Hematopoietic multipotent progenitor cell treated with erythropoietin and hydrocortisone succinate and interleukin-3 and kit ligand, for 17 days (in vitro differentiated cells): Measurements from ENCODE around the gene DIP2C.

Experiments used
- DNase-seq: peaks from one replicate; pipeline ENCODE4 v3.0.0-alpha.2; 2015; ENCODE audit warnings: low spot score

The DIP2C gene

DNA sequence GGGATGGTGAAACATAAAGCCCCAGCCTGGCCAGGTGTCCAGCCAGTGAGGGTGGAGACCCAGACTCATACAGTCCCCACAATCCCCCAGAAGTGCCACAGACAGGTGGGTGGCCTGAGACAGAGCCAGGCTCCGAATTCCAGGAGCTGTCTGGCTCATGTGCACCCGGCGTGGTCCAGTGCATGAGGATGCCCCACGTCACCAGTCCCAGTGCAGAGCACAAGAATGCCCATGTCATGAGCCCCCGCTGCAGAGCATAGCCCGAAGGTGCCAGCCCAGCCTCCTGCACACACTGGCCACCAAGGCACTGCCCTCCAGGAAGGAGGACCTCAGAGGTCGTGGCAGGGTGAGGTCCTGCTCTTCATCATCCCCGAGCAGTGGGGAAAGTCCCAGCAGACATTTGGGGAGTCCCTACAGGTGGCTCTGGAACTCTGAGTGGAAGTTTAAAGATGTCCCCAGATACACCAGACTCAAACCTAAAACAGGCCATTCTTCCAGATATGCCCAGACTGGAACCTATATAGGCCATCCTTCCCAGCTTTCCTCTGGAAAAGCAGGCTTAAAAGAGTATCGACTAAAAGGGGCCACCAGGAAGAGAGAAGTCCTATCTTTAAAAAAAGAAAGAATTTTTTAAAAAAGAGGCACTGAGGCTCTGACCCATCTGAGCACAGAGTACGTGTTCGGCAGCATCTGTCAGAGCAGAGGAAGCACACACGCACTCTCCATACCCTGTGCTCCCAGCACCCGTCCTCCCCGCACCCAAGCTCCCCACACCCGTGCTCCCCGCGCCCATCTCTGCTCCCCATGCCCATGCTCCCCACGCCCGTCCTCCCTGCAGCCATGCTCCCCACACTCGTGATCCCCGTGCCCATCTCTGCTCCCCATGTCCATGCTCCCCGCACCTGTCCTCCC is 11.5 kb downstream of the DIP2C start:
- DNase-seq: no peak

DNA sequence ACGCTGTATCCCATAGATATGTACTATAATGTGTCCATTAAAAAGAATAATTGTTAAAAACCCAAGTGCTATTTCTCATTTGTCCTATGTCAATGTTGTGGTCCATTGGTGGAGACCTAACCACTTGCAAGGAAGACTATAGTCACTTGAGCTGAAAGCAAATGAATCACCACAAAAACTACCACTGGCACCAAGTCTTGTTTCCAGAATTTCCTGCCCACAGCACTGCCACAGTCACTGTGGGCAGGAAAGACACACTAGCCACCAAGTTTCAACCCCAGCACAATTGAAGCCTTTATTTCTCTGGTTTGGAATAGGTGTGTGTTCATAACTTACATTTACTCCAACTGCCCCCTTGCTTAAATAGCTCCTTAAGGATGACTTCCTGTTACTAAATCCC is 12.4 kb downstream of the DIP2C start:
- DNase-seq: no peak

DNA sequence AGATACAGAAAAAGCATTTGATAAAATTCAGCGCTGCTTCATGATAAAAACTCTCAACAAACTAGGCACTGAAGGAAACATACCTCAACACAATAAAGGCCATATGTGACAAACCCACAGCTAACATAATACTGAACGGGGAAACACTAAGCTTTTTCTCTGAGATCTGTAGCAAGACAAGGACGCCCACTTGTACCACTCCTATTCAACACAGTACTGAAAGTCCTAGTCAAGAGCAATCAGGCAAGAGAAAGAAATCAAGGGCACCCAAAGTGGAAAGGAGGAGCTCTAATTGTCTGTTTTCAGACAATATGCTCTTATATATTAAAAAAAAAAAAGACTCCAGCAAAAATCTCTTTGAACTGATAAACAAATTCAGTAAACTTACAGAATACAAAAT is 13.3 kb downstream of the DIP2C start:
- DNase-seq: no peak

DNA sequence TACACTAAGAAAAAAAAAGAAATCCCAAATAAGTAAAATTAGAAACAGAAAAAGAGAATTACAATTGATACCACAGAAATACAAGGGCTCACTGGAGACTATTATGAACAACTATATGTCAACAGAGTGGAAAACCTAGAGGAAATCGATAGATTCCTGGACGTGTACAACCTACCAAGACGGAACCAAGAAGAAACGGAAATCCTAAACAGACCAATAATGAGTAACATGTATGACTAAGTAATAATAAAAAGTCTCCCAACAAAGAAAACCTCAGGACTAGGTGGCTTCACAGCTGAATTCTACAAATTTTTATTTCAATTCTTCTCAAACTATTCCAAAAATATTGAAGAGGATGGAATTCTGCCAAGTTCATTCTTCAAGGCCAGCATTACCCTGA is 13.9 kb downstream of the DIP2C start:
- DNase-seq: no peak

DNA sequence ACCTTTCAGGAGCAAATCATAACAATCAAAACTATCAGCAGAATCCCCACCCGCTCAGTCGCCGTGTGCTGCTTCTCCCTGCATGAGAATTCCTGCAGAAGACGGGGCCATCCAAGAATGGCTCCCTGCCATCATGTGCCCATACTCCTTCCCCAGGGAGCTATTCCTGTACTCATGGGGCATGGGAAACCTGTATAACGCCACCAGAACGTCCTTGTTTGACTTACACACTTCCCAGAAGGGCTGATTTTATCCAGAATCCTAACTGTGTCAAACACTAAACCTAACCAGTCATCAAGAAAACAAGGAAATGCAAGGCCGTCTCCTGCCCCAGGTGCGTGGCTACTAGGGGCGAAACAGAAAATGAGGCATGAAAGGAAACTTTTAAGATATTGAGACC is 16.0 kb downstream of the DIP2C start:
- no peak for DNase-seq

DNA sequence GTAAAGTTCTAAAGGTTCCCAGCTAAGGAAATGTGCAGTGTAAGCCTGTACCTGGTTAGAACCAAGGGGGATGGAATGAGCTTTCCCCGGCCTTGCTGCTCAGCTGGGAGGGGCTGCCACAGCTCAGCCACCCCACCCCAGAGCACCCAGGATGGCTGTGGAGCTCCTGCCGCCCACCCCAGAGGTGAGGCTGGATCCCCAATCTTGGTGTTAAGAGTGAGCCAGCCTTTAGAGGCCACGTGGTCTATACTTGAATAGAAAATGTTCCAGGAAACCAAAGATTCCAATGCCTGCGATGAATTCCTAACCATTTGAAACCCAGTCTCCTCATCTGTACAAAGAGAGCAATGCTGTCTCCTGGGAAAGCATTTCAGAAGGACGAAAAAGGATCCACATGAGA is 16.5 kb downstream of the DIP2C start:
- DNase-seq: no peak

DNA sequence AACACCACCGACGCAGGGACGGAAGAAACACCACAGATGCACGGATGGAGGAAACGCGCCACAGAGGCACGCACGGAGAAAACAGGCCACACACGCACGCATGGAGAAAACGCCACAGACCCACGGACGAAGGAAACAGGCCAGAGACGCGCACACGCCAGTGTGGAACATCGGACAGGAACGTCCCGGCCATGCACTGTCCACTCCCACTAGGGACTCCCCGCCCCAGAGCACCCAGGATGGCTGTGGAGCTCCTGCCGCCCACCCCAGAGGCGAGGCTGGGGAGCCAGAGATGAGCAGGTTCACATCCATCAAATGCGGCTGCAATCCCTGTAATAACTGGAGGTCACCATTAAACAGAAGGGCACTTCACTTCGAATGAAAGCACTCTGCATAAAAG is 17.3 kb downstream of the DIP2C start:
- DNase-seq: no peak

DNA sequence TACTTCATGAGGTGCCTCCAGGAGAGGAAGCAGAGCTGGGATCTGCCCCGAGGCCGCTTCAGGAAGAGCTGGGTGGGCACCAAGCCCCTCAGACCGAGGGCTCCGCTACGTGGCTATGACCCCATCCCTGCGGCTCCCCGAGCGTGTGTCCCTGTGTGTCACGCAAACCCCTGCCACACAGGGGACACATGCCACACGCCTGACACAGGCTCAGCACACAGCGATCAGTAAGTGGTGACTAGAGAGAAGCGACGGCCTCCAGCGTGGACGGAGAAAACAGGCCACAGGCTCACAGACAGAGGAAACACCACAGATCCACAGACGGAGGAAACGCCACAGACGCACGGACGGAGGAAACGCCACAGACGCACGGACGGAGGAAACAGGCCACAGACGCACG is 18.5 kb downstream of the DIP2C start:
- DNase-seq: no peak

DNA sequence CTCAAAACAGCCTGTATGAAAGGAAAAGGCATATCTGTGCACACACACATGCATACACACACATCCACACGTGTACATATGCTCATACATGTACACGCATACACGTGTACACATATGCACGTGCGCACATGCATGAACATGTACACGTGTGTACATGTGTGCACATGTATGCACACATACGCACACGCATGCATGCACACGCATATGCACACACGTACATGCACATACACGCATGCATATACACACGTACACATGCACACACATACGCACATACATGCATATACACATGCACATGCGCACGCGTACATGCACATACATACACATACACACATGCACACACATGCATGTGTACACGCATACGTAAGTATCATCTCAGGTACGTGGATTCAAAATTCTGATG is 19.4 kb downstream of the DIP2C start:
- no peak for DNase-seq

DNA sequence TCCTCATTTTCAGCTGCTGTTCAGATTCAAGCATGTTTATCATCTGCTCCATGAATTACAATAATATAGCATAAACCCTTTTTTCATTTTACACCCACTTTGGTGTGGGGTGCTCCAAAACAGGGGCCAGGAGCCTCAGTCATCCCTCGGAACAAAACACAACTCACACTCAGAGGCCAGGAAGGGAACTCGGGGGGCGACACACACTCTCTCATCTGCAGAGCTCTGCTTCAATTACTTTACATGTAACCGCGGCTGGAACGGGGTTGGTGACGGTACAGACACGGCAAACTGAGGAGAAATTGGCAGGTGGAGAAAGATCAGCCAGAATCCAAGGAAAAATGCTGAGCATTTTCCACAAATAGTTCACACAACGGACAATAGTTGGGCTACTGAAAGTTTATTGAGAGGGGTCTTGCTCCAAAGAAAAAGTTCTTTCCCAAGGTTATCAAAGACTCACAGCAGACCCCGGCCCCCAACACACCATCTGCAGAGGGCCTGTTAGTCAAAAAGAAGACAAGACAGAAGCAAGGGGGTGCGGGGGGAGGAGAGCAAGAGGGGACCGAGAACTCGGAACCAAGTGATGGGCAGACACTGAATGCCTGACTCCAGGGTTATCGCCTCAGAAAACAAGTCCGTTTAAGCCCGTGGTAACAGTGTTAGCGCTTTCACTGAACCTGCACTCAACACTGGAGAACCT is 20.5 kb downstream of the DIP2C start:
- no peak for DNase-seq

DNA sequence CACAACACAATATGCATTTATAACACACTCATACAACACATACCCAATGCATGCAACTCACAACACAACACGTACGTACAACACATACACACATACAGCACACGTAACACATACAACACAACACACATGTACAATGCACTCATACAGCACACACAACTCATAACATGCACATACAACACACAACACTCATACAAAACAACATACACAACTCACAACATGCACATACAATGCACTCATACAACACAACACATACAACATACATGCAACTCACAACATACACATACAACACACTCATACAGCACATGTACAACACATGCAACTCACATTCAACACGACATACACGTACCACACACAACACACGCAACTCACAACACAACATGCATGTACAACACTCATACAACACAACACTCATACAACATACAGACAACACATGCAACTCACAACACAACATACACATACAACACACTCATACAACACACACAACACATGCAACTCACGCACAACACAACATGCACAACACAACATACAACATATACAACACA is 21.8 kb downstream of the DIP2C start:
- DNase-seq: no peak

DNA sequence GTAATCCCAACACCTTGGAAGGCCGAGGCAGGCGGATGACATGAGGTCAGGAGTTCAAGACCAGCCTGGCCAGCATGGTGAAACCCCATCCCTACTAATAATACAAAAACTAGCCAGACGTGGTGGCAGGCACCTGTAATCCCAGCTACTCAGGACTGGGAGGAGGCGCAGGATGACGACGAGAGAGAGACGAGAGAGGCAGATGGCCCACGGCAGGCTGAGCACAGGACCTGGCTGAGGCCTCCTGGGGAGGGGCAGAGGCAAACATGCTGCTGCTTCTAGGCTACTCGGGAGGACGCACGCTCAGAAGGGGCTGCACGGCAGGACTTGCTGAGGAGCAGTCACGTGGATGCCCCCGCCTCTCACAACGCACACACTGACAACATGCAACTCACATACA is 22.4 kb downstream of the DIP2C start:
- DNase-seq: no peak

DNA sequence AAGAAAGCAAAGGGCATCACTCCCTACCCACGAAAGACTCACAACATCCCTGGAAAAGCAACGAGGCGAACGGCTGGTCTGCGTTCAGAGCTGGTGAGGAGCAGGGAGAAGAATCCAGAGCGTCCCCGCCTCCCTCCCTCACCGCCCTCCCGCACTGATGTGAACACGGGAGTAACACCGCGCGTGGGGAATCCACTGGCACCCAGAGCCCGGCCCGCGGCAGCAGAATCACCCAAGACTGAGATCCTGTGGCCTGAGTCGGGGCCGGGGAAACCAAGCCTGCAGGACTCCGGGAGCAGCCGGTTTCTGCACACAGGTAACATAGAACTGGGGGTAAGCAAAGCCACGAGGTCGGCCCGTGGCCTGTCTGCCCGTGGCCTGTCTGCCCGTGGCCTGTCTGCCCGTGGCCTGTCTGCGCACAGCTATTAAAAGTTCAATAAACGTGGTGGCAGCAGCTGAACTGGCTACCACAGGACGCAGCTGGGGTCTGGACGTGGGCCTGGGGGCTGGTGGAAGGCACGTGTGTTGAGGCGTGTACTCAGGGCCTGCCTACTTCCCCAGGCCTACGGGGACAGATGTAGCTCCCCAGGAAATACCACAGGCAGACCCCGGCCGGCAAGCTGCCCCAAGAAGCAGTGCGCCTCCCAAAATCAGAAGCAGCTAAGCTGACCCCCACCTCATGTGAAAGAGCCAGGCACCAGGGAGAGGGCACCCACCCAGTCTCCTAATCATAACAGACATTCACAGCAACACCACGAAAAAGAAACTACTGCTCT is 23.0 kb downstream of the DIP2C start:
- no peak for DNase-seq

DNA sequence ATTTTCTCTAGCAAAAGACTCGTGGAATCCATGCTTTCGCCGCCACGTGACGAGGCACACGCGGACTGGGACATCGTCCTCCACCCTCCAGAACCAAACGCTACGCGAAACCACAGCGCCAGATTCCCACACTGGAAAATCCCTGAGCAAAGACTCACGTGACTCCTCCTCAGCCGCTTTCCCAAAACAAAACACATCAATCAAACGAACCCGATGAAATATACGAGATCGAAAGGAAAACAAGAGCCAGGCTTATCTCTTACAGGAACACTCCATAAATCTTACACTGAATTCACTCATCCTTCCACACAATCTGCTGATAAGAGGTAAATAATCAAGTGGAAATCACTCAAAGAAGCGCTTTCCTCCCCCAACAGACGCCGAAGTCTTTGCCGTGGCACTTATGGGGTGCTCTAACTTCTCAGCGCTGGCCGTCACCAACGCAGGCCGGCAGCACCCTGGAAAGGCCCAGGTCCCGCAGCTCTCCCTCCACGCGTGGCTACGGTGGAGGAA is 23.8 kb downstream of the DIP2C start:
- no peak for DNase-seq

DNA sequence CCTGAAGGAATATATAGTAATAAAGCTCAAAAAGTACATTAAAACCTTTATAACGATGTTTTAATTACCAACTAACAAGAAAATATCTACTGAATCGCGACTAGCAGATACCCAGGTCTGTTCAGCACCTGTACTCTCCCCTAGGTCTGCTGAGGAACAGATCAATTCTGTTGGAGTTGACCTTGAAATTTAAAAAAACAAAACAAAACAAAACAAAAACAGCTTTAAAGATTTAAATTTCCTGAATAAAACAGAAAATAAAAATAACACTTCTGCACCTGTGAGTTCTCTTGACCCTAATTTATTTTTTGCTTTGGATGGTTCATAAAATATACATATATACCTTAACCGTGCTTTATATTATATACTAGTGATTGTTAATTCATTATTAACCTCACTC is 24.6 kb downstream of the DIP2C start:
- no peak for DNase-seq

DNA sequence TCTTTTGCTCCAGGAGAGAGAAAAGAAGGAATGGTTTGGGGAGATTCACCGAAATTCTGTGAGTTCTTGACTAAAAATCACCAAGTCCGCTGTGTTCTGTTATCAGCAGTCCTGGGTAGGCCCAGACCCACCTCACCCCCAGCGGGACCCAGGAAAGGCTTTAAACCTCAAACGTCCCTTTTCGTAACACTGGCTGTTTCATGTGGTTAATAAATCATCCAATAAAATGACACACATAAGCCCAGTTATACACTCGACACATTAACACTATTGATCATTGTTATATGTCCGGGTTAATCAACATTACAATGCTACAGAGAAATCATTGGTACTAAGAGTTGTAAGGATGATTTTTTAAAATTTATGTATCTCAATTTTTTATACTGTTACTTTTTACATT is 25.2 kb downstream of the DIP2C start:
- DNase-seq: no peak

DNA sequence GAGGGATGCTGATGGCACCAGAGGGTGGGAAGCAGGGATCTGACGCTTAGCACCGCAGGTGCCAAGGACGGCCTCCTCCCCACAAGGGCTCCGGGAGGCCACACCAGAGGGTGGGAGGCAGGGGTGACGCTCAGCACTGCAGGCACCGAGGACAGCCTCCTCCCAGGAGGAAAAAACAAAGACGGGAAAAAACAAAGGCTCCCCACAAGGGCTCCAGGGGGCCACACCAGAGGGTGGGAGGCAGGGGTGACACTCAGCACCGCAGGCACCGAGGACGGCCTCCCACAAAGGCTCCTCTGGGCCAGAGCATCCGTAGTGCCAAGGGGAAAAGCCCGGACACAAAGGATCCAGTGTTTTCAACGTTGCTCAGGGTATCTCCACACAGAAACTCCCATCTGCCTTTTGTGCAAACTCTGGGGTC is 25.6 kb downstream of the DIP2C start:
- DNase-seq: no peak

DNA sequence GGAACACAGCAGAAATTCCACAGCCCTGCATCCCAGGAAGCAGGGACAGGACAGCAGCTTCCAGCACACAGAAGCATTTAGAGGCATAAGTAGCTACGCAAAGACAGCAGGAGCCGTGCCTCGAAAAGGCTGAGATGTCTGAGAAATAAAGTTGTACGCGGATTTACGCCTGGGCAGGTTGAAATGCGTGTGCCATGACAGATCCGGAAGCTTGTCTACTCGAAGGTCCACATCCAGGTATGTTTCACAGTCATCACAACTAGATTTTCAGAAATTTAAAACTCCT is 26.1 kb downstream of the DIP2C start:
- DNase-seq: no peak

DNA sequence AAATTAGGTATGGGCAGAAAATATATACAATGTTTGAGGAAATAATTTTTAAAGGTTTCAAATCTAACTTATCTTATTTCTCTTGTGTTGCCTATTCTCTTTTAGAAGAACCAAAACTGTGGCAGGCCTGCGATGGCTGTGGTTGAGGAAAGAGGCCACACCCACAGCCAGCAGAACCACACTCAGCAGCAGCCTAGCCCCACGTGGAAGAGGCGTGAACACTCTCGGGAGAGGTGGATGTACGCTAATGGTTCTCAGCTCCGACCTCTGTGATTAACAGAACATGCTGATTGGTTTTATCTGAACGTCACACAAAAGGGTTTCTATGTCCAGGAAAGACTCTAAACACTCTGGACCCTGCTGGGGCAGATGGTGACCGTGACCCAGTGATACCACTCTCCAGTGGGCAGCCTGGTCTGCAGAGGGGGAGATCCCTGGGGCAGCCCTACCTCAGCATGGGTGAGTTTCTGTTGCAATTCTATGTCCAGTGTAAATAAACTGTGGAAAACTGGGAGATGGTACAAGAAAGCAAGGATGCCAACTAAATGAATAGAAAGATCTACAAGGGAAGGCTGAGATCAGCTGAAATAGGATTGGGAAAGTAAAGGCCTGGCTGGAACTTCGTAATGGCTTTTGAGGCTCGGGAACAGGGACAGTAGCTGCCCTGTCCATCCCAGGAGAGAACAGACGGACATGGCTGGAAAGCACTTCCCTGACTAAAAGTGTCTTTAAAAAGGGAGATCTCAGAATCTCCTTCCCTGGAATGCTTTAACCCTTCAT is 26.6 kb downstream of the DIP2C start:
- no peak for DNase-seq

DNA sequence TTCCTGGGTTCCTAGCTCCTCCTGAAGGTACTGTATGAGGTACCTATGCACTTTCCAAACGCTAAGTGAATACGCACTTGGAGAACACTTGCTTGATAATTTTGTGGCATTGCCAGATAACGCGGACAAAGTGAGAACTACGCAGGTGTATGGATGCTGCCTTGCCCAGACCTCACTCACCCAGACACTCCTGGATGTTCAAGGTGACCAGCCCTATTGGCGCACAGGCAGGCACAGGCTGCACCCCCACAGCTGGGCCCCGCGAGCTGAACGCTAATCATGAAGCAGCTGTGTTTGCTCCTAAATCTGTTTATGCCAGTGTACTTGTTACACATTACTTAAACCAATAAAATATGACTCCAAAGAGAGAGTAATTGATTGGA is 27.3 kb downstream of the DIP2C start:
- no peak for DNase-seq

DNA sequence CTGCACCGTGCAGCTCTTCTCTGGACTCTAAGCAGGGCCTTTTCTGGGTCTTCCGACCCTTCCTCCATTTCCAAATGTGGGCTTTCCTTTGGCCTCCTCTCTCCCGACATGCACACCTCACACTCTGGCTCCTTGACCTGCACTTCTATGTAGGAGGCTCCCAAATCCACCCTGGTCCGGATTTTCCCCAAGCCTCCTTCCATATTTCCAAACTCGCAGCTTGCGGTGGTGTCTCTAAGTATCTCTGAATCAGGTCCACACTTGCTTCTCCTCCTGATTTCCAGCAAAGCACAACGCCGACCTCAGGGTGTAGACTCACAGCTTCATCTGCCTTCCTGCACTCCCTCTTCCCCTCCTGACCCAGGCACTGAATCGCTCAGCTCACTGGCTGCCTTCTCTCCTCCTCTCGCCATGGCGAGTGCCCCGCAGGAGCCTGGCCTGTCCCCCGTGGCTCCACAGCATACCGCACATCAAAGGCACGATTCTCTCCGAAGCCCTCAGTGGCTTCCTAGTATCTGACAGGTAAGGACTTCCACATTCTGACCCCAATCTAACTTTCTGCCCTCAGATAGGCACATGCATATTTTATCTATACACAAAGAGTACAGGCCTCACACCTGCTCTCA is 27.8 kb downstream of the DIP2C start:
- DNase-seq: no peak
